CD4-positive, alpha-beta T cell (primary cell): ENCODE measurements around the gene PCDHB10. TPM values are rescaled to one million over a fixed set of nuclear protein-coding genes. Genes with fewer than 3 reads are reported as not detected.
A peak's percentile ranks its signal among the peaks of the same experiment; 100 is the strongest.
"Not testable (repeated sequence)": the region's sequence is repeated elsewhere in the genome, so short reads cannot be mapped to it uniquely, and the experiment has no call there.

Experiments used
- ATAC-seq: fragments of 200-7000 bp; cut with Tn5 transposase; one replicate; pipeline ENCODE4 v1.10.0; 2022; ENCODE audit warnings: mild to moderate bottlenecking; ENCODE audit not compliant: poor library complexity
- CTCF ChIA-PET: fragments of 350-600 bp; sonication (Branson Sonifier 250); formaldehyde crosslinking; loops from one replicate; lab custom pipeline; 2021; ENCODE audit warnings: antibody characterized with exemption, inconsistent platforms; lab: Charles Lee
- POLR2A ChIA-PET: fragments of 350-600 bp; sonication (Branson Sonifier 250); formaldehyde crosslinking; loops from one replicate; lab custom pipeline; 2021; ENCODE audit warnings: antibody characterized with exemption, inconsistent platforms; lab: Charles Lee
- DNase-seq, 14 experiments: peaks; one replicate each; pipeline ENCODE4 v3.0.0-alpha.2; 2013 to 2020; ENCODE audit warnings: mixed read lengths in 2 of 14
- H3K27ac ChIP-seq, 2 donors: one replicate each; pipeline versions ENCODE4 v1.5.1 to v1.7.0; 2013; ENCODE audit warnings: low read length in 2 of 2, low read depth in 1 of 2, mild to moderate bottlenecking in 1 of 2
- H3K27me3 ChIP-seq, 2 experiments: 1 replicate in 1 of 2; 2 replicates in 1 of 2; pipeline versions ENCODE4 v1.6.1 to v1.7.0; 2013; ENCODE audit warnings: low read length in 2 of 2, control low read depth in 1 of 2, mild to moderate bottlenecking in 1 of 2, moderate library complexity in 1 of 2; ENCODE audit not compliant: insufficient read depth in 2 of 2, control insufficient read depth in 1 of 2
- H3K36me3 ChIP-seq: one replicate; pipeline ENCODE4 v1.6.1; 2013; ENCODE audit warnings: low read length, control low read depth; ENCODE audit not compliant: insufficient read depth
- H3K4me1 ChIP-seq: one replicate; pipeline ENCODE4 v1.6.1; 2013; ENCODE audit warnings: low read length, control low read depth; ENCODE audit not compliant: insufficient read depth
- H3K4me3 ChIP-seq: one replicate; pipeline ENCODE4 v1.5.1; 2013; ENCODE audit warnings: mild to moderate bottlenecking, low read length, moderate library complexity
- H3K9me3 ChIP-seq, 2 experiments: 1 replicate in 1 of 2; 2 replicates in 1 of 2; pipeline versions ENCODE4 v1.6.1 to v1.7.0; 2013; ENCODE audit warnings: low read length in 2 of 2, mild to moderate bottlenecking in 2 of 2, control low read depth in 1 of 2, moderate library complexity in 1 of 2; ENCODE audit not compliant: control insufficient read depth in 1 of 2, insufficient read depth in 1 of 2
- H3K27ac Mint-ChIP-seq: one replicate; pipeline ENCODE4 v1.8.0; 2020; ENCODE audit warnings: mixed read lengths
- H3K27me3 Mint-ChIP-seq: one replicate; pipeline ENCODE4 v1.8.0; 2021; ENCODE audit warnings: mixed read lengths
- H3K36me3 Mint-ChIP-seq: one replicate; pipeline ENCODE4 v1.8.0; 2021; ENCODE audit warnings: low read depth, mixed read lengths
- H3K4me1 Mint-ChIP-seq: one replicate; pipeline ENCODE4 v1.8.0; 2021; ENCODE audit warnings: low read depth, mixed read lengths
- H3K4me3 Mint-ChIP-seq: one replicate; pipeline ENCODE4 v1.8.0; 2020; ENCODE audit warnings: mild to moderate bottlenecking, mixed read lengths
- H3K9me3 Mint-ChIP-seq: one replicate; pipeline ENCODE4 v1.8.0; 2020; ENCODE audit warnings: mixed read lengths
- intact Hi-C, 2 experiments: fragments of 100-400 bp; cut with DNase I in 1 of 2; cut with micrococcal nuclease in 1 of 2; formaldehyde crosslinking; loops; one replicate each; pipeline versions ENCODE4 v1.15.1 to v1.9.0; 2023 to 2025; cut with DNase I, micrococcal nuclease
- total RNA-seq, 174 experiments: library from RNA in 2 of 174; stranded (reverse) in 2 of 174; gene quantifications; one replicate each; pipeline ENCODE4 v1.2.3 and lab custom pipeline; 2021 to 2026
- TF ChIP-seq, protein P1 (sequence below): fragments of 200-600 bp; IDR thresholded peaks from one replicate; pipeline ENCODE4 v1.8.0; 2022; ENCODE audit warnings: antibody characterized with exemption, mild to moderate bottlenecking

Gene PCDHB10
- total RNA-seq, 2 experiments from 2014 or later: not detected

DNA sequence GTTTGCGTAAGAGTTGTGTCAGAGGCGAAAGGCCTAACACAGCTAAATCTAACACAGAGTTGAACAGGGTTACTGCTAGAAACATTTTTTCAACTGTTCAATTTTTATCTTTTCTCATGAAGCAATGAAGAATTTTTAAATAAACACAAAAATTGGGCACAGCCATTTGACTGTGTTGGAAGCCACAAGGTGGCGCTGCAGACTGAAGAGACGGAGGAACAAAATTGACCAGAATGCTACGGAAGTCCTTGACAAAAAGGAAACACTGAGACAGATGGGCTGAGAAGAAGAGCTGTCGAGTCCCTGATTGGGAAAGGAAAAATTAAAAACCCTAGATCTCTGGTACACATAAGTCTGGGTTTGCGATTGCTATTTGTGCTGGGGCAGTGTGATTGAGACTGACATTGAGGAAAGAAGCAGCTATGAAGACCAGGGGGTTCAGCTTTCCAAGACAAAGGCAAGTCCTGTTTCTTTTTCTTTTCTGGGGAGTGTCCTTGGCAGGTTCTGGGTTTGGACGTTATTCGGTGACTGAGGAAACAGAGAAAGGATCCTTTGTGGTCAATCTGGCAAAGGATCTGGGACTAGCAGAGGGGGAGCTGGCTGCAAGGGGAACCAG is 5.1 kb upstream of the PCDHB10 start, which contains the start of gene PCDHB9:
PCDHB9 (plus strand) TSS at position 265 of the 616 bp plus-strand sequence; CDS start at position 423, 158 bp downstream.
- peak in 5 of 14 experiments; percentile 7 to 53 (median 44) for DNase-seq
- H3K9me3 Mint-ChIP-seq: peaks cover 13% of the 10 kb centered on the region
- CTCF ChIA-PET: interaction anchor here (1.6 kb wide), 1 partner anchor 10 kb away, joined by 3 read pairs; no protein-coding TSS in a partner anchor
- Histone ChIP-seq H3K9me3 (peaks cover 17 to 25% of the 10 kb centered on the region in 2 experiments), H3K4me1 (peaks cover 4% of the 10 kb centered on the region), H3K4me3 (no peak within 1 kb of the TSS), H3K27me3 (peaks cover 11 to 28% of the 10 kb centered on the region in 2 experiments), H3K36me3 (no peaks in the 10 kb centered on the region), H3K27ac (no peak within 1 kb of the TSS)
- peaks cover 18% of the 10 kb centered on the region for H3K36me3 Mint-ChIP-seq
- no peak for ATAC-seq
- POLR2A ChIA-PET: no interaction called here
- intact Hi-C loops: no loop called here
- H3K4me1 Mint-ChIP-seq: peaks cover 6% of the 10 kb centered on the region
- H3K27ac Mint-ChIP-seq: no peak within 1 kb of the TSS
- TF ChIP-seq, protein P1, sequence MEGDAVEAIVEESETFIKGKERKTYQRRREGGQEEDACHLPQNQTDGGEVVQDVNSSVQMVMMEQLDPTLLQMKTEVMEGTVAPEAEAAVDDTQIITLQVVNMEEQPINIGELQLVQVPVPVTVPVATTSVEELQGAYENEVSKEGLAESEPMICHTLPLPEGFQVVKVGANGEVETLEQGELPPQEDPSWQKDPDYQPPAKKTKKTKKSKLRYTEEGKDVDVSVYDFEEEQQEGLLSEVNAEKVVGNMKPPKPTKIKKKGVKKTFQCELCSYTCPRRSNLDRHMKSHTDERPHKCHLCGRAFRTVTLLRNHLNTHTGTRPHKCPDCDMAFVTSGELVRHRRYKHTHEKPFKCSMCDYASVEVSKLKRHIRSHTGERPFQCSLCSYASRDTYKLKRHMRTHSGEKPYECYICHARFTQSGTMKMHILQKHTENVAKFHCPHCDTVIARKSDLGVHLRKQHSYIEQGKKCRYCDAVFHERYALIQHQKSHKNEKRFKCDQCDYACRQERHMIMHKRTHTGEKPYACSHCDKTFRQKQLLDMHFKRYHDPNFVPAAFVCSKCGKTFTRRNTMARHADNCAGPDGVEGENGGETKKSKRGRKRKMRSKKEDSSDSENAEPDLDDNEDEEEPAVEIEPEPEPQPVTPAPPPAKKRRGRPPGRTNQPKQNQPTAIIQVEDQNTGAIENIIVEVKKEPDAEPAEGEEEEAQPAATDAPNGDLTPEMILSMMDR: peak; percentile 21
- H3K4me3 Mint-ChIP-seq: peak within 1 kb of the TSS; percentile 59
- peaks cover 83% of the 10 kb centered on the region for H3K27me3 Mint-ChIP-seq

DNA sequence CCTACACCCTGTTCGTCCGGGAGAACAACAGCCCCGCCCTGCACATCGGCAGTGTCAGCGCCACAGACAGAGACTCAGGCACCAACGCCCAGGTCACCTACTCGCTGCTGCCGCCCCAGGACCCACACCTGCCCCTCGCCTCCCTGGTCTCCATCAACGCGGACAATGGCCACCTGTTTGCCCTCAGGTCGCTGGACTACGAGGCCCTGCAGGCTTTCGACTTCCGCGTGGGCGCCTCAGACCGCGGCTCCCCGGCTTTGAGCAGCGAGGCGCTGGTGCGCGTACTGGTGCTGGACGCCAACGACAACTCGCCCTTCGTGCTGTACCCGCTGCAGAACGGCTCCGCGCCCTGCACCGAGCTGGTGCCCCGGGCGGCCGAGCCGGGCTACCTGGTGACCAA is 3.5 kb upstream of the PCDHB10 start:
- Mint-ChIP-seq H3K36me3 (peaks cover 22% of the 10 kb centered on the region), H3K27me3 (peaks cover 83% of the 10 kb centered on the region)
- H3K4me1 ChIP-seq, H3K36me3 ChIP-seq, POLR2A ChIA-PET, ATAC-seq, DNase-seq, CTCF ChIA-PET, H3K4me3 Mint-ChIP-seq, H3K4me3 ChIP-seq, H3K27ac ChIP-seq, H3K27ac Mint-ChIP-seq, H3K4me1 Mint-ChIP-seq, H3K9me3 Mint-ChIP-seq, intact Hi-C loops: not testable (repeated sequence)
- H3K27me3 ChIP-seq: peaks cover 10 to 13% of the 10 kb centered on the region in 2 experiments
- peaks cover 4 to 24% of the 10 kb centered on the region in 2 experiments for H3K9me3 ChIP-seq

DNA sequence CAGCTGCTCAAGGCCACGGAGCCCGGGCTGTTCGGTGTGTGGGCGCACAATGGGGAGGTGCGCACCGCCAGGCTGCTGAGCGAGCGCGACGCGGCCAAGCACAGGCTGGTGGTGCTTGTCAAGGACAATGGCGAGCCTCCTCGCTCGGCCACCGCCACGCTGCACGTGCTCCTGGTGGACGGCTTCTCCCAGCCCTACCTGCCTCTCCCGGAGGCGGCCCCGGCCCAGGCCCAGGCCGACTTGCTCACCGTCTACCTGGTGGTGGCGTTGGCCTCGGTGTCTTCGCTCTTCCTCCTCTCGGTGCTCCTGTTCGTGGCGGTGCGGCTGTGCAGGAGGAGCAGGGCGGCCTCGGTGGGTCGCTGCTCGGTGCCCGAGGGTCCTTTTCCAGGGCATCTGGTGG is 3.0 kb upstream of the PCDHB10 start:
- H3K36me3 ChIP-seq, H3K27ac ChIP-seq, H3K27ac Mint-ChIP-seq, ATAC-seq, H3K4me1 ChIP-seq, DNase-seq, H3K4me1 Mint-ChIP-seq, POLR2A ChIA-PET, CTCF ChIA-PET, H3K4me3 Mint-ChIP-seq, H3K9me3 Mint-ChIP-seq, H3K4me3 ChIP-seq, intact Hi-C loops: not testable (repeated sequence)
- Mint-ChIP-seq H3K36me3 (peaks cover 22% of the 10 kb centered on the region), H3K27me3 (peaks cover 82% of the 10 kb centered on the region)
- peaks cover 4 to 22% of the 10 kb centered on the region in 2 experiments for H3K9me3 ChIP-seq
- H3K27me3 ChIP-seq: peaks cover 10 to 13% of the 10 kb centered on the region in 2 experiments

DNA sequence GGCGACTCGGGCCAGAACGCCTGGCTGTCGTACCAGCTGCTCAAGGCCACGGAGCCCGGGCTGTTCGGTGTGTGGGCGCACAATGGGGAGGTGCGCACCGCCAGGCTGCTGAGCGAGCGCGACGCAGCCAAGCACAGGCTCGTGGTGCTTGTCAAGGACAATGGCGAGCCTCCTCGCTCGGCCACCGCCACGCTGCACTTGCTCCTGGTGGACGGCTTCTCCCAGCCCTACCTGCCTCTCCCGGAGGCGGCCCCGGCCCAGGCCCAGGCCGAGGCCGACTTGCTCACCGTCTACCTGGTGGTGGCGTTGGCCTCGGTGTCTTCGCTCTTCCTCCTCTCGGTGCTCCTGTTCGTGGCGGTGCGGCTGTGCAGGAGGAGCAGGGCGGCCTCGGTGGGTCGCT is 2.2 kb downstream of the PCDHB10 start:
- peaks cover 11 to 29% of the 10 kb centered on the region in 2 experiments for H3K9me3 ChIP-seq
- Mint-ChIP-seq H3K9me3 (peaks cover 12% of the 10 kb centered on the region), H3K36me3 (peaks cover 11% of the 10 kb centered on the region), H3K27me3 (peaks cover 80% of the 10 kb centered on the region)
- DNase-seq, POLR2A ChIA-PET, H3K36me3 ChIP-seq, ATAC-seq, H3K4me3 ChIP-seq, H3K4me1 Mint-ChIP-seq, H3K27ac ChIP-seq, H3K27ac Mint-ChIP-seq, H3K4me1 ChIP-seq, H3K4me3 Mint-ChIP-seq, CTCF ChIA-PET: not testable (repeated sequence)
- intact Hi-C loops: loop anchor here in 1 of 2 experiments (10.0 kb wide), 1 partner anchor 360 kb away; no protein-coding TSS in a partner anchor
- peaks cover 14 to 21% of the 10 kb centered on the region in 2 experiments for H3K27me3 ChIP-seq
